GM23338 (cell line): ENCODE results near the gene ADH1C. TPM values are rescaled to one million over a fixed set of nuclear protein-coding genes. Genes with fewer than 3 reads are reported as not detected.

Experiments
- ATAC-seq: fragments of 200-7000 bp; cut with Tn5 transposase; 3 replicates; pipeline ENCODE4 v1.9.1; 2020
- DNase-seq: peaks from one replicate; pipeline ENCODE4 v3.0.0-alpha.2; 2015; ENCODE audit warnings: low spot score
- H2AFZ ChIP-seq: fragments of 200-600 bp; sonication (generic); 2 replicates; pipeline ENCODE4 v1.8.0; 2016; ENCODE audit warnings: antibody characterized with exemption, mild to moderate bottlenecking, moderate library complexity
- H3F3A ChIP-seq: fragments of 200-600 bp; sonication (generic); replicated peaks from 2 replicates; pipeline ENCODE4 v1.8.0; 2017; ENCODE audit warnings: antibody characterized with exemption, mixed run types, low read depth
- H3K27ac ChIP-seq: fragments of 200-600 bp; sonication (generic); 2 replicates; pipeline ENCODE4 v1.6.1; 2016; ENCODE audit warnings: low read depth
- H3K27me3 ChIP-seq: fragments of 200-600 bp; sonication (generic); 2 replicates; pipeline ENCODE4 v1.8.0; 2016; ENCODE audit warnings: mild to moderate bottlenecking, mixed run types, moderate library complexity; ENCODE audit not compliant: insufficient read depth
- H3K36me3 ChIP-seq: fragments of 200-600 bp; sonication (generic); 2 replicates; pipeline ENCODE4 v1.8.0; 2016; ENCODE audit warnings: mild to moderate bottlenecking; ENCODE audit not compliant: insufficient read depth
- H3K4me1 ChIP-seq: fragments of 200-600 bp; sonication (generic); 2 replicates; pipeline ENCODE4 v1.8.0; 2016; ENCODE audit warnings: mild to moderate bottlenecking, moderate library complexity; ENCODE audit not compliant: insufficient read depth
- H3K4me2 ChIP-seq: fragments of 200-600 bp; sonication (generic); 2 replicates; pipeline ENCODE4 v1.7.1; 2017; ENCODE audit warnings: mixed run types
- H3K4me3 ChIP-seq: fragments of 200-600 bp; sonication (generic); 2 replicates; pipeline ENCODE4 v1.6.1; 2016; ENCODE audit warnings: mixed run types
- H3K79me2 ChIP-seq: fragments of 200-600 bp; sonication (generic); replicated peaks from 2 replicates; pipeline ENCODE4 v1.8.0; 2017; ENCODE audit warnings: mild to moderate bottlenecking; ENCODE audit not compliant: insufficient read depth
- H3K9me2 ChIP-seq: fragments of 200-600 bp; sonication (generic); 2 replicates; pipeline ENCODE4 v1.8.0; 2017; ENCODE audit not compliant: insufficient read depth
- H4K20me1 ChIP-seq: fragments of 200-600 bp; sonication (generic); replicated peaks from 2 replicates; pipeline ENCODE4 v1.8.0; 2017; ENCODE audit warnings: mild to moderate bottlenecking; ENCODE audit not compliant: insufficient read depth
- H3K27ac Mint-ChIP-seq: 2 replicates; pipeline ENCODE4 v1.8.0; 2020; ENCODE audit warnings: inconsistent platforms, mild to moderate bottlenecking, moderate library complexity, mixed read lengths
- H3K27me3 Mint-ChIP-seq: 3 replicates; pipeline ENCODE4 v1.8.0; 2022; ENCODE audit warnings: low read depth, mild to moderate bottlenecking, moderate library complexity, mixed read lengths, inconsistent platforms; ENCODE audit not compliant: insufficient read depth, poor library complexity
- H3K36me3 Mint-ChIP-seq: 3 replicates; pipeline ENCODE4 v1.8.0; 2021; ENCODE audit warnings: low read depth, mild to moderate bottlenecking, inconsistent platforms, moderate library complexity, mixed read lengths
- H3K4me1 Mint-ChIP-seq: 3 replicates; pipeline ENCODE4 v1.8.0; 2020; ENCODE audit warnings: mild to moderate bottlenecking, inconsistent platforms, mixed read lengths
- H3K4me3 Mint-ChIP-seq: 3 replicates; pipeline ENCODE4 v1.8.0; 2021; ENCODE audit warnings: moderate library complexity, mild to moderate bottlenecking, inconsistent platforms, mixed read lengths
- H3K9me3 Mint-ChIP-seq: 3 replicates; pipeline ENCODE4 v1.8.0; 2020; ENCODE audit warnings: moderate library complexity, mild to moderate bottlenecking, inconsistent platforms, mixed read lengths
- CTCF ChIP-seq, 2 experiments: fragments of 200-600 bp in 1 of 2; sonication (generic) in 1 of 2; conservative IDR thresholded peaks; 2 replicates each; pipeline versions ENCODE4 v1.5.1 to v1.6.1; 2016 to 2017; ENCODE audit warnings: antibody characterized with exemption in 2 of 2, low read depth in 2 of 2, mild to moderate bottlenecking in 2 of 2, moderate library complexity in 1 of 2
- ETS1 ChIP-seq: IDR thresholded peaks from 2 replicates; pipeline ENCODE4 v1.6.1; 2016; ENCODE audit warnings: antibody characterized with exemption
- EZH2 ChIP-seq: fragments of 200-600 bp; sonication (generic); IDR thresholded peaks from one replicate; pipeline ENCODE4 v1.8.0; 2017; ENCODE audit warnings: antibody characterized with exemption, mild to moderate bottlenecking, low read depth; ENCODE audit not compliant: unreplicated experiment
- JUNB ChIP-seq: IDR thresholded peaks from one replicate; pipeline ENCODE4 v1.6.1; 2016; ENCODE audit warnings: antibody characterized with exemption; ENCODE audit not compliant: unreplicated experiment
- NANOG ChIP-seq: IDR thresholded peaks from 2 replicates; pipeline ENCODE4 v1.6.1; 2016; ENCODE audit warnings: antibody characterized with exemption, borderline replicate concordance
- POLR2AphosphoS5 ChIP-seq: IDR thresholded peaks from 2 replicates; pipeline ENCODE4 v1.6.1; 2016; ENCODE audit warnings: antibody characterized with exemption, low read depth
- STAT1 ChIP-seq: IDR thresholded peaks from one replicate; pipeline ENCODE4 v1.6.1; 2016; ENCODE audit warnings: antibody characterized with exemption; ENCODE audit not compliant: unreplicated experiment
- ZNF114 ChIP-seq: fragments of 250-450 bp; sonication (Bioruptor Pico); IDR thresholded peaks from 2 replicates; pipeline ENCODE4 v1.5.0; 2020; ENCODE audit warnings: mild to moderate bottlenecking, moderate library complexity
- polyA plus RNA-seq: library from polyadenylated mRNA; unstranded; fragments of >200 nt; fragmentation: Nextera tagmentation; extraction: Ambion mirVana; gene quantifications from 2 replicates; pipeline ENCODE4 v1.2.1, GENCODE V29; 2016
- total RNA-seq: library from RNA; depleted of rRNA; stranded (reverse); fragments of >200 nt; shearing (Covaris generic); gene quantifications from 2 replicates; pipeline ENCODE4 v1.2.3, GENCODE V29; 2014

ADH1C gene
- total and polyA plus RNA-seq, 2 experiments from 2014 or later: not detected

GRCh38 chr4:99317354-99317753, 35.2 kb downstream of the ADH1C start:
- no peaks in the 10 kb centered on the region for H4K20me1 ChIP-seq
- no peak overlapping the region for H3K4me2 ChIP-seq
- no peak for ATAC-seq
- H3K36me3 Mint-ChIP-seq: no peaks in the 10 kb centered on the region
- TF ChIP-seq ZNF114 (CRISPR knock-in tag): no peak
- no peak for TF ChIP-seq POLR2AphosphoS5
- no peak for TF ChIP-seq ETS1
- no peak for TF ChIP-seq STAT1
- no peak for TF ChIP-seq JUNB
- no peak for TF ChIP-seq EZH2
- no peak for TF ChIP-seq NANOG
- H3K27me3 ChIP-seq: no peaks in the 10 kb centered on the region
- no peak overlapping the region for H3K27ac ChIP-seq
- H3K4me3 ChIP-seq: no peak overlapping the region
- H3K27me3 Mint-ChIP-seq: no peaks in the 10 kb centered on the region
- no peaks in the 10 kb centered on the region for H3K9me3 Mint-ChIP-seq
- no peaks in the 10 kb centered on the region for H3K36me3 ChIP-seq
- no peaks in the 10 kb centered on the region for H3K79me2 ChIP-seq
- H3K9me2 ChIP-seq: no peaks in the 10 kb centered on the region
- H2AFZ ChIP-seq: peak overlapping the region; percentile 45; the same call in 1 of the 2 replicates
- DNase-seq: no peak
- no peaks in the 10 kb centered on the region for H3F3A ChIP-seq
- H3K4me1 Mint-ChIP-seq: peaks cover 14% of the 10 kb centered on the region; the same call in 2 of the 3 replicates
- peaks cover 13% of the 10 kb centered on the region; the same call in 1 of the 2 replicates for H3K4me1 ChIP-seq
- H3K27ac Mint-ChIP-seq: no peak overlapping the region
- no peak overlapping the region for H3K4me3 Mint-ChIP-seq

GRCh38 chr4:99315839-99316238, 36.7 kb downstream of the ADH1C start:
- Mint-ChIP-seq H3K36me3 (no peaks in the 10 kb centered on the region), H3K27me3 (no peaks in the 10 kb centered on the region), H3K4me3 (no peak overlapping the region), H3K9me3 (no peaks in the 10 kb centered on the region), H3K27ac (no peak overlapping the region), H3K4me1 (peaks cover 10% of the 10 kb centered on the region)
- Histone ChIP-seq H3K4me2 (no peak overlapping the region), H3K4me1 (peaks cover 8% of the 10 kb centered on the region; the same call in 1 of the 2 replicates), H3K27ac (no peak overlapping the region), H3K79me2 (no peaks in the 10 kb centered on the region), H3K4me3 (no peak overlapping the region), H3K27me3 (no peaks in the 10 kb centered on the region), H4K20me1 (no peaks in the 10 kb centered on the region), H3K9me2 (no peaks in the 10 kb centered on the region), H3F3A (no peaks in the 10 kb centered on the region), H2AFZ (no peak overlapping the region), H3K36me3 (no peaks in the 10 kb centered on the region)
- no peak for TF ChIP-seq CTCF (conservative IDR thresholded peaks at IDR 0.05; ENCODE audit: low read depth in 2 of 2)
- DNase-seq (peak; percentile 8), ATAC-seq (peak; percentile 52)

DNA sequence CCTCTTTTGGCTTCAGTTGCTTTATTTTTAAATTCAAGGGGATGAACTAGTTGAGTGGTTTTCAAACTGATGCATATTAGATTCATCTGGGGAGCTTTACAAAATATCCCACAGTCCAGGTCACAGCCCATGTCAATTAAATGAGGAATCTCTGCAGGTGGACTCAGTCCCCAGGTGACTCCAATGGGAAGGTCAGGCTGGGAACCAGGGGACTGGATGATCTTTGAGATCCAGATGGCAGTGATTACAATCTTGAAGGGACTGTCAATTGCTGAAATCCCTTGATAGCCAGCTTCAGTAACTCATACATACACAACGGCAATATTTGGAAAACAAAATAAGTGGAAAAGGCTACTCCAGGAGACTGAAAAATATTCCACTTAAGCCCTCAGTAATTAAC, 38.3 kb downstream of the ADH1C start:
- no peaks in the 10 kb centered on the region for H3K9me3 Mint-ChIP-seq
- no peak overlapping the region for H3K27ac Mint-ChIP-seq
- Histone ChIP-seq H3K4me2 (no peak overlapping the region), H3K4me1 (peaks cover 16% of the 10 kb centered on the region), H3K9me2 (no peaks in the 10 kb centered on the region), H4K20me1 (no peaks in the 10 kb centered on the region), H2AFZ (no peak overlapping the region), H3K36me3 (no peaks in the 10 kb centered on the region), H3K27me3 (no peaks in the 10 kb centered on the region), H3K4me3 (no peak overlapping the region), H3K27ac (no peak overlapping the region), H3K79me2 (no peaks in the 10 kb centered on the region), H3F3A (no peaks in the 10 kb centered on the region)
- no peaks in the 10 kb centered on the region for H3K27me3 Mint-ChIP-seq
- peaks cover 21% of the 10 kb centered on the region for H3K4me1 Mint-ChIP-seq
- H3K4me3 Mint-ChIP-seq: no peak overlapping the region
- ATAC-seq (no peak), DNase-seq (no peak)
- no peaks in the 10 kb centered on the region for H3K36me3 Mint-ChIP-seq
- TF ChIP-seq ZNF114 (CRISPR knock-in tag): no peak
- TF ChIP-seq ETS1: no peak
- TF ChIP-seq EZH2: no peak
- TF ChIP-seq JUNB: no peak
- TF ChIP-seq STAT1: no peak
- no peak for TF ChIP-seq CTCF (conservative IDR thresholded peaks at IDR 0.05; ENCODE audit: low read depth in 2 of 2)
